ENCODE results near the gene CNNM4.
A peak's percentile ranks its signal among the peaks of the same experiment; 100 is the strongest.

Gene CNNM4

DNA sequence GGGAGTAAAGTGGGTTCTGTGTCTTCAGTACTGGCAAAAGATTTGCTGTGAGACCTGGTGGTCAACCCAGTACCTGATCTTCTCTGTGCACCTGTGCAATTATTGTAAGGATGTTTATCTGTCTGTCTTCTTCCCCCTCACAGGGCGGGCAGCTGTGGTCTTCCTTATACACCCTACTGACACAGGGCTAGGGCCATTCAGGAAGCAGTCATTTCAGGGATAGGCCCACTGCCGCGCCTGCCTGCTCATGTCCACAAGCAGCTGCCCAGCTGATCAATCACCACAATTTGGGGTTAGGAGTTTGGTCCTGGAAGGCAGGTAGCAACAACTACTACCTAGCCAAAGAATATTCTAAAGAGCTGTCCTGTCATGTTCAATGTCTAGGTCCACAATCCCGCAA is 1.2 kb upstream of the CNNM4 start:
- no peak for DNase-seq (ENCODE audit: low read depth)

DNA sequence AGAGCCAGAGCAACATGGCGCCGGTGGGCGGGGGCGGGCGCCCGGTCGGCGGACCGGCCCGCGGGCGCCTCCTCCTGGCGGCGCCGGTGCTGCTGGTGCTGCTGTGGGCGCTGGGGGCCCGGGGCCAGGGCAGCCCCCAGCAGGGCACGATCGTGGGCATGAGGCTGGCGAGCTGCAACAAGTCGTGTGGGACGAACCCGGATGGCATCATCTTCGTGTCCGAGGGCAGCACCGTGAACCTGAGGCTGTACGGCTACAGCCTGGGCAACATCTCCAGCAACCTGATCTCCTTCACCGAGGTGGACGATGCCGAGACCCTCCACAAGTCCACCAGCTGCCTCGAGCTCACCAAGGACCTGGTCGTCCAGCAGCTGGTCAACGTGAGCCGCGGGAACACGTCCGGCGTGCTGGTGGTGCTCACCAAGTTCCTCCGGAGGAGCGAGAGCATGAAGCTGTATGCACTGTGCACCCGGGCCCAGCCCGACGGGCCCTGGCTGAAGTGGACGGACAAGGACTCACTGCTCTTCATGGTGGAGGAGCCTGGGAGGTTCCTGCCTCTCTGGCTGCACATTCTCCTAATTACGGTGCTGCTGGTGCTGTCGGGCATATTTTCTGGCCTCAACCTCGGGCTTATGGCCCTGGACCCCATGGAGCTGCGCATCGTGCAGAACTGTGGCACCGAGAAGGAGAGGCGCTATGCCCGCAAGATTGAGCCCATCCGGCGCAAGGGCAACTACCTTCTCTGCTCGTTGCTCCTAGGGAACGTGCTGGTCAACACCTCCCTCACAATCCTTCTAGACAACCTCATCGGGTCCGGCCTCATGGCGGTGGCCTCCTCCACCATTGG is 507 bp downstream of the CNNM4 start:
- peak; percentile 23 for DNase-seq (ENCODE audit: low read depth)

GRCh38 chr2:96762529-96763311 is 2.0 kb downstream of the CNNM4 start:
- DNase-seq (ENCODE audit: low read depth): no peak

GRCh38 chr2:96763511-96764252 is 3.0 kb downstream of the CNNM4 start:
- no peak for DNase-seq (ENCODE audit: low read depth)

GRCh38 chr2:96764253-96764637 is 3.5 kb downstream of the CNNM4 start:
- DNase-seq (ENCODE audit: low read depth): no peak

GRCh38 chr2:96767135-96767871 is 6.6 kb downstream of the CNNM4 start:
- DNase-seq (ENCODE audit: low read depth): no peak

DNA sequence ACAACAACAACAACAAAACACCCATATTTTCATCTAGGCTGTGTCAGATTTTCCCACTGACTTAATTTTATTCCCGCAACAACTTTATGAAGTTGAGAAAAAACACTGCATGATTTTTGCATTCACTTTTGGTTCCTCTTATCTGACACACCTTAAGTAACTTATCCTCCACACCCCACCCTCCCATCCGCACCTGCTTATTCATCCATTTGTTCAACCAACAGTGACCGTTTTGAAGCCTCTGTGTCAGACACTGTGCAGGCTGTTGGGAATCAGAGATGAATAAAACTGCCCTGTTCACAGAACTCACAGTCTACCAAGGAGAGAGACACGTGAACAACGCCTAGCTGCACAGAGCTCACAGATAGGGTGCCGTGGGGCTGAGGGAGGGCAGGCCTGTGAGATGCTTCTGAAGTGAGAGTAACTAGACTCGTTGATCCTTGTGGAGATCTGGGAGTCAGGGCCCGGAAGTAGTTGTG is 7.4 kb downstream of the CNNM4 start:
- DNase-seq (ENCODE audit: low read depth): no peak

GRCh38 chr2:96769814-96770213 is 9.1 kb downstream of the CNNM4 start:
- no peak for DNase-seq (ENCODE audit: low read depth)

DNA sequence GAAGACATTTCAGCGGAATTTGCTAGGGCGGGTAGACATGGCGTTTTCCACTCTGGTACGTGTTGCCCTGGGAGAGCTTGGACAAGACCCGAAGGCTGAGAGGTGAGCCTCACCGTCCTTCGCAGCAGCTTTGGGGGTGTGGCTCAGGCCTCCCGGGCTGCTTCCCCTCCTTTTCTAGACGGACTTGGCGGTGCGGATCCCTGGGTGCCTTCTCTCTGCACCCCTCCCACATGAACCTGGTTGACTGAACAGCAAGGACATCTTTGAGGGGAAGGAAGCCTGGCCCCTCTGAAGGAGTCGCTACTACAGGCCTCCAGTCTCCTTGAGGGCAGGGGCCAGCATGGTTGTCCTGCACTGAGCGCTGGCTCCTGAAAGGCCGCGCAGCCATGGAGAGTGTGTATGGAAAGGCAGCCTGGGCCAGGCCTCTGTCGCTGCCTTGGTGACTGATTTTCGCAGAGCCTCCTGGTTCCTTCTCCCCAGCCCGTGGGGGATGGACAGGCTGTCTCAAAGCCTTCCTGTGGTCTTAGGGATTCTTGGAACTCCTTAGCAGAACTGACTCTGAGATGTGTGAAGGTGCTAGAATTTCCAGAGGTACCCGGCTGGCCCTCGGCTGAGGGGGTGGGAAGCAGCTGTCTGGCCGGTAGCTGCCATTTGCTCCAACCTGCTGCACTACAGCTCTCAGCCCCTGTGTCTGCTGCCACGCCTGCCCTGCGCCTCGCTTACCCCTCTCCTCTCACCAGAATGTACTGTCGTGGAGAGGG is 9.9 kb downstream of the CNNM4 start:
- DNase-seq (ENCODE audit: low read depth): no peak

- no peak for DNase-seq (ENCODE audit: low read depth)
Measured at GRCh38 chr2:96771796-96772618, 11.3 kb downstream of the CNNM4 start.

DNA sequence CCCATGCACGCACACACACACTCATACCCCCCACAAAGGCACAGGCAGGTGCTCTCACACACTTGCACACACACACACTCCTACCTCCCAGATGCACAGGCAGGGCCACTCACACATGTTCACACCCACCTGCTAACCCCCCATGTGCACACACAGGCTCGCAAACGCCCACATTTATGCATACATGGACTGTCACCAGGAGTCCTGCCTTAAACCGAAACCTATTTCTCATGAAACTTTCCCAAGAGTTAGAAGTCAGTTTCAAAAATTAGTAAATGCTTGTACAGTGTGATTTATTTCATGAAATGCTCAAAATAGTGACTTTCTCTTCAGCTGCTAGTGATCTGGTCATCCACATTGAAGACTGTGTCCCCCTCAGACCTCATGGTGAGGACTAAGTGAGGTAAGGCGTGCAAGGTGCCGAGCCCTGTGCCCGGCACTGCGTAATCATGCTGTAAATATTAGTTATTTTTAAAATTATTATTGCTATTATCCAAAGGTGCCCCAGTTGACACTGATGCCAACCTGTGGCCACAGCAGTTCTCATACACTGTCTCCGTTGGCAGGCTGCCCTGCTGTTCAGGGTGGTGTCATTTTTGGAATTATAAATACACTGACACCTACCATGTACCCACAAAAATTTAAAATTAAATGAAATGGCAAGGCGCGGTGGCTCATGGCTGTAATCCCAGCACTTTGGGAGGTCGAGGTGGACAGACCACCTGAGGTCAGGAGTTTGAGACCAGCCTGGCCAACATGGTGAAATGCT is 12.4 kb downstream of the CNNM4 start:
- DNase-seq (ENCODE audit: low read depth): no peak

DNA sequence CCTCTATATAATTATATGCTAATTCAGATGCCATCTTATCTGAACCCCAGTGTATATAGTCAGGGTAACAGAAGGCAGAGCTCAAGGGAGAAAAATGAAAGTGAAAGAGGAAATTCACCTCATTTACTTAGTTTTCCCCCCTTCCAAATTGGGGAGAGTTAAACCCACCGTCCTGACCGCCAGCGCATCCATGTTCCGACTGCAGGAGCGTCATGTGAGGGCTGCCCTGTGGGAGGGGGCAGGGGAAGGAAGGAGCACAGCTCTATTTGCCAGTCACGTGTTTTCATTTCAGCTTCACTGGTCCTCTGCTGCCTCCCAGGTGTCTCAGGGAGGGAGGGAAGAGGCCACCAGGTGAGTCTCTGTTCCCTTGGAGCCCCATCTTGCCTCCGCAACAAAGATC is 13.2 kb downstream of the CNNM4 start:
- no peak for DNase-seq (ENCODE audit: low read depth)

GRCh38 chr2:96775160-96775559 is 14.5 kb downstream of the CNNM4 start:
- no peak for DNase-seq (ENCODE audit: low read depth)

- DNase-seq (ENCODE audit: low read depth): no peak
Measured at GRCh38 chr2:96783388-96783787, 22.7 kb downstream of the CNNM4 start.

GRCh38 chr2:96787411-96787810 is 26.7 kb downstream of the CNNM4 start:
- no peak for DNase-seq (ENCODE audit: low read depth)

DNA sequence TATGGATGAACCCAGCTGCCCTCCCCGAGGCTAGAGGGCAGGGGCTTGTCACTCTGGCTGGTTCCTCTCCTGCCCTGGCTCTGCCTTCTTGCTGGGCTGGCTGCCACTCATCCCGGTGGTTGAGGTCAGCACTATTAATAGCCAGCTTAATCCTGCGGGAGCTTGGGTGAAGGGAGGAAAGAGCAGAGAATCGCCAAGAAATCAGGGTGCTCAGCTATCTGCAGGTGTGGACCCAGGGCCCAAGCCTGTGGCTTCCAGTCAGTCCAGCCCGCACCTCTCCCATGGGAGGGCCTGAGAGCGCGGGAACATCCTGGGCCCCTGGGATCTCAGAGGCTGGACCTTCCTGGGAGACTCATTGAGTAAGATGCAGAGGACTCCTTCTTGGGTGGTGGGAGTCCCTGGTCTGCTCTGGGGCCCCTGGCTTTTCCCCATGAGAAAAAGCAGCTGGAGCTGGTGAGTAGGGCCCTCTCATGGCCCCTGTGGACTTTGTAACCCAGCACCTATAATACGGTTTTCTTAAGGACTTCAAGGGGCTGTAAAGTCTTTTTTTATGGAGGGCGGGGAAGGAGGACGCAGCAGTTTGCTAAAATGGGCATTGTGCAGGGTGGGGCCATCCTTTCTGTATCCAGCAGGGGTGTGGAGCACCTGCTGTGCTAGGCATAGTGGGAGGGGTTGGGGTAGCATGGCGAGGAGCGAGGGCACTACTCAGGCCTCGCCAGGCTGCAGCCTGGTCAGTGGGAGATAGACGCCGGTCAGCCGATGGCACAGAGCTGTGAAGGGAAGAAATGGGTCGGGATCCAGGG is 27.9 kb downstream of the CNNM4 start:
- no peak for DNase-seq (ENCODE audit: low read depth)

GRCh38 chr2:96789245-96789617 is 28.5 kb downstream of the CNNM4 start:
- DNase-seq (ENCODE audit: low read depth): no peak
